LoVo (cell line): ENCODE data around the gene ANKRD29.
A peak's percentile ranks its signal among the peaks of the same experiment; 100 is the strongest.

Experiments
- DNase-seq: peaks from one replicate; pipeline ENCODE4 v3.0.0-alpha.2; 2016; ENCODE audit warnings: low spot score

The ANKRD29 gene, protein sequence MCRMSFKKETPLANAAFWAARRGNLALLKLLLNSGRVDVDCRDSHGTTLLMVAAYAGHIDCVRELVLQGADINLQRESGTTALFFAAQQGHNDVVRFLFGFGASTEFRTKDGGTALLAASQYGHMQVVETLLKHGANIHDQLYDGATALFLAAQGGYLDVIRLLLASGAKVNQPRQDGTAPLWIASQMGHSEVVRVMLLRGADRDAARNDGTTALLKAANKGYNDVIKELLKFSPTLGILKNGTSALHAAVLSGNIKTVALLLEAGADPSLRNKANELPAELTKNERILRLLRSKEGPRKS

GRCh38 chr18:23662309-23663263, at the start of gene ANKRD29:
Gene ANKRD29, minus strand, starts transcription at chr18:23662911. Its CDS starts 181 bp downstream, at chr18:23662730.
- DNase-seq: peak; percentile 64

GRCh38 chr18:23712445-23712844, 49.7 kb upstream of the ANKRD29 start:
- DNase-seq: no peak

GRCh38 chr18:23711426-23711825, 48.7 kb upstream of the ANKRD29 start:
- DNase-seq: no peak

- peak; percentile 62 for DNase-seq
Measured at GRCh38 chr18:23710946-23711345, 48.2 kb upstream of the ANKRD29 start.

DNA sequence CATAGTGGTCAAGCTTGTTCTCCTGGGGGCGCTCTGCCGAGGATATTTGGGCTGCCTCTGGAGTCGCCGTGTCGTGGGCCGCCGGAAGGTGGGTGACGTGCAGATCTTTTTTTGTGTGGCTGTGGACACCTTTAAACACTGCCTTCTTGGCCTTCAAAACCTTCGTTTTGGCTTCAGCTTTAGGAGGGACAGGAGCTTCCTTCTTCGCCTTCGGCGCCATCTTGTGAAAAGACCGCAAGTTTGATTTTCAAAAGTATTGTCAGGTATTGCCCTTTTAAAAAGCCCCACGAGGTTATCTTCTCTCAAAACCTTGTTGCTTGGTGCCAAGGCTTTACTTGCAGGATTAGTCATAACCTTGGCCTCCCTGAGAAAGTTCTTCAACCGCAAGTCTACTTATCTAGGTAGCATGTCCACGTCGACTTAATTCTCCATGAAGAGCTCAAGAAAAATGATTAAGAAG, 47.4 kb upstream of the ANKRD29 start:
- peak; percentile 74 for DNase-seq

- no peak for DNase-seq
Measured at GRCh38 chr18:23706971-23707640, 44.4 kb upstream of the ANKRD29 start.

DNA sequence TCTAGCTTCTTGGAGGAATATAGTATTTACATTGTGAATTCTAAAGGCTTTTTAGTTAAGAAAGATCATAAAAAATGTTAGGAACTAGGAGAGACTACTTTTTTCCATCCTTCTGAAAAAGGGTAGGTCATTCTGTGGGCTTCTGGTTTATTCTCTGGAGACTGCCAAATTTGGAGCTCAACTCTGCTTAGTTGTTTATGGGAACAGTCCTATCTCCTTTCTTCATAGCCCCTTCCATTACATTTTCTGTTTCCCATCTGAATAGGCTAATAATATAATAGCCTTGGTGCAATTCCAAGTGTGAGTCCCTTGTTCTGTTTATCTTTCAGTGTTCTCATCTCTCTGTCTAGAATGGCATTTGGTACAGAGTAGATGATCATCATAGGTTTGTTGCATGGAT, 42.1 kb upstream of the ANKRD29 start:
- no peak for DNase-seq

DNA sequence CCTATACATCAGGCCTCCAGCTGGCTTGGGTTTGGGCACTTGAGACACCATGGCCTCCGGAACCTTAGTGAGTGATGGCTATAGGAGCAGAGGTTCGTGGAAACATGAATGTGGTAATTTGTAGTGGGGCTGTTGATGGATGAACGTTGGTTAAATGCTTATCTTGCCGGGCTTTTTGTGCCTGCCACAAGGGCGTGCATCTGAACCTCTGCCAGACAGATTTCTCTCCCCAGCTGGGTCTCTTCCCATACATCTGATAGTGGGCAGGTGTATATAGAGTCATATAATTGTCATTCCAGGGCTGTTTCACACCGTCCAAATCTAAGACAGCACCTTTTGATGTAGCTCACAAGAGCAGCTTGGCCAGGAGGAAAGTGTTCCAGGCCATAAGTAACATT, 41.3 kb upstream of the ANKRD29 start:
- no peak for DNase-seq

DNA sequence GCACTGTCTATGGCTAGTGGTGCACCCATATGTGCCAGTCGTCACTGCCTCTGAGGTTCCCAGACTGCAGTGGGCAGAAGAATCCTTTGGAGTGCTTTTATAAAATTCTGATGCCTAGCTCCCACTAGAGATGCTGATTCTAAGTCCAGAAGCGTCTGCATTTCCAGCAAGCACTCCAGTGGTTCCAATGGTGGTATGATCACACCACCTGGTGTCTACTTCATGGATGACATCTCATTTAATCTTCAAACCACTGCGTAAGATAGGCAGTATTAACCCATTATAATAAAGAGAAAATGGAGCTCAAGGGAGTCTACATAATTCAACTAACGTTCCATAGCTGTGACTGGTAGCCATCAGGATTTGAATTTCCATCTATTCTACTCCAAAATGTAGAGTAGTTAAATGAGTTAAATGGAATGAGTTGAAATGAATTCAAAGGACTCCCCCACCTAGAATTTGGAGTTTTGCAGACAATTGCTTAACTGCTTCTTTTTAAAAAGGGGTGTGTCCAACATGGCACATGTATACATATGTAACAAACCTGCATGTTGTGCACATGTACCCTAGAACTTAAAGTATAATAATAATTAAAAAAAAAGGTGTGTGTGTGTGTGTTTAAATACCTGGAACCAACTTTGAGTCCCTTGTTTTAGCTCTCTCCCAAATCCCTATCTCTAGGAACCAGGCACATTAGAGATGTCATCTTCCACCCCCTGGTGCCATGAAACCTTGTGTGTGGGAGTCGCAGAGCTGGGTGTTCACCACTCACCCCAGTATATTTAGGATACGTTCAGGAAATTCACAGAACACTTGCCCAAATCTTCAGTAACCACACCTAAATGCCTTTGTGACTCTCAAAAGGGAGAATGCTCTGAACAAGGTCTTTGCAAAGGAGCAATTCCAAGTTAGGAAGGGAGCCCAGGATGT, 40.6 kb upstream of the ANKRD29 start:
- no peak for DNase-seq

DNA sequence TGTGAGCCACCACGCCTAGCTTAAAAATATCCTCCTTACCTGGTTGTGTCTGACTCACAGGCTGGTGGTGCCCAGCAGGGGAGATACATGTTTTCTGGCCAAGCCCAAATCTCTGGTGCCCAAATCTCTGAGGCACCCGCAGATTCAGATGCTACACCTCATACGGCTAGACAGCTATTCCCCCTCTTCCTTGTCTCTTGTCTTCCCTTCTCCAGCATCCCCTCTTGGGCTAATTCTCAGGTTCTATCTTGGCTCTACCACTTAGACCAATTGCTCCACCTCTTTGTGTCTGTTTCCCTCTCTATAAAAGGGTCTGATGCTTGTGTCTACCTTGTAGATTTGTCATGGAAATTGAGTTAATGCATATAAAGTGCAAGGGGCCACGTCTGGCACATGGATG, 39.9 kb upstream of the ANKRD29 start:
- DNase-seq: no peak

- DNase-seq: no peak
Measured at GRCh38 chr18:23701544-23702064, 38.9 kb upstream of the ANKRD29 start.

DNA sequence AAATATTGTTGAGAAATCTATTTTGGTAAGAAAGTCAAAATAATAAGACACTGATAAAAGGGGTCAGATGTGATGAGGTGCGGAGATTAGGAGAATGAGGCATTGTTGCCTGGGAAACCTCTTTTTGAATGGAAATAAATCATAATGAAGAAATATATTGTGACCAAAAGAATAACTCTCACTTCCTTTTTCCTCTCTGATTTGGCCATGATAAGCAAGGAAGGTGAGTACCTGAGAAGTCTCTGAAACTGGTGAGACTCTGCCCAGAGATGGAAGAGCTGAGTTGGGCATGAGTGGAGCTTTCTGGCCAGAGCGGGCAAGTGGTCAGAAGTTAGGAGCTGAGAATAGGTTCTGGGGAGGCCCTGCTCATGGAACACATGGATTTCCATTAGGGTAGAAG, 38.3 kb upstream of the ANKRD29 start:
- DNase-seq: no peak

- no peak for DNase-seq
Measured at GRCh38 chr18:23694637-23695430, 32.1 kb upstream of the ANKRD29 start.

GRCh38 chr18:23693846-23694245, 31.1 kb upstream of the ANKRD29 start:
- no peak for DNase-seq

DNA sequence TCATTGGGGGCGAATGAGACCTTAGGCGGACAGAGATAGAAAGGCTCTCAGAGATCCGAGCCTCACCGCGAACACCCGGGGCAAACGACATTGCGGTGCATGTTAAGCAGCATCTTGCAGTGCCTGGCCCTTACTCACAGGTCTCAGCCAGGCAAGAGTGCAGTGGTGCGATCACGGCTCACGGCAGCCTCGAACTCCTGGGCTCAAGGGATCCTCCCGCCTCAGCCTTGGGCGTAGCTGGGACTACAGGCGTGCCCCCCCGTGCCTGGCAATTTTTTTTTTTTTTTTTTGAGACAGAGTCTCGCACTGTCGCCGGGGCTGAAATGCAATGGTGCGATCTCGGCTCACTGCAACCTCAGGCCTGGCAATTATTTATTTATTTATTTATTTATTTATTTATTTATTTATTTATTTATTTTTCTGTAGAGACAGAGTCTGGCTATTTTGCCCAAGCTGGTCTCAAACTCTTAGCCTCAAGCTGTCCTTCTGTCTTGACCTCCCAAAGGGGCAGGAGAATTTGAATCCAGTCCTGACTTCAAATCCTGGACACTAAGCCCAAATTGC, 27.9 kb upstream of the ANKRD29 start:
- no peak for DNase-seq

DNA sequence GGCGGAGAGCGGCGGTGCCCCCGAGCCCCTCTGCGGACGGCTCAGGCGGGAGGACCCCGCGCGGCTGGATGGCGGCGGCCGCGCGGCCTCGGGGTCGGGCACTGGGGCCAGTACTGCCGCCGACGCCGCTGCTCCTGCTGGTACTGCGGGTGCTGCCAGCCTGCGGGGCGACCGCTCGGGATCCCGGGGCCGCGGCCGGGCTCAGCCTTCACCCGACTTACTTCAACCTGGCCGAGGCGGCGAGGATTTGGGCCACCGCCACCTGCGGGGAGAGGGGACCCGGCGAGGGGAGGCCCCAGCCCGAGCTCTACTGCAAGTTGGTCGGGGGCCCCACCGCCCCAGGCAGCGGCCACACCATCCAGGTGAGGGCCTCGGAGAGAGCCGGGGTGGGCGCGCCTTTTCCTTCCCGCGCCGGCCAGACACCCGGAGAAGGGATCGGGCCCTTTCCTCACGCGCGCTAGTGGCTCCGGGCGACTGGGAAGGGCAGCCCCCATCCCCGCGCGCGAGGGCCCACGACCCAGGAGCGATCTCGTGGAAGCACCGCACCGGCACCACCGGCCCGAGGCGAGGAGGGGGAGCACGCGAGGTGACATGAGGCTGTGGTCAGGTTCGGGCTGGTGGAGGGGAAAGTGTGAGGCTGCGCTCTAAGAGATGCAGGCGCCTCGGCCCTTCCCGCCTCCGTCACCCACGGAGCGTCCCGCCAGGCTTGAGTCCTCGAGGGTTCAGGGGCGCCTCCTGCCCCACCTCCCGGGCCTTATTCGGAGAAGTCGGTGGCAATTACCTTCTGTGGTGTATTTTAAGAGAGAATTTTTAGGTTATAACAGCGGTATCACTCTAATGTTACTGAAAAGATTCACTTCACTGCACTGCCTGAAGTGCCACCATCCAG, 27.1 kb upstream of the ANKRD29 start:
- DNase-seq: no peak

DNA sequence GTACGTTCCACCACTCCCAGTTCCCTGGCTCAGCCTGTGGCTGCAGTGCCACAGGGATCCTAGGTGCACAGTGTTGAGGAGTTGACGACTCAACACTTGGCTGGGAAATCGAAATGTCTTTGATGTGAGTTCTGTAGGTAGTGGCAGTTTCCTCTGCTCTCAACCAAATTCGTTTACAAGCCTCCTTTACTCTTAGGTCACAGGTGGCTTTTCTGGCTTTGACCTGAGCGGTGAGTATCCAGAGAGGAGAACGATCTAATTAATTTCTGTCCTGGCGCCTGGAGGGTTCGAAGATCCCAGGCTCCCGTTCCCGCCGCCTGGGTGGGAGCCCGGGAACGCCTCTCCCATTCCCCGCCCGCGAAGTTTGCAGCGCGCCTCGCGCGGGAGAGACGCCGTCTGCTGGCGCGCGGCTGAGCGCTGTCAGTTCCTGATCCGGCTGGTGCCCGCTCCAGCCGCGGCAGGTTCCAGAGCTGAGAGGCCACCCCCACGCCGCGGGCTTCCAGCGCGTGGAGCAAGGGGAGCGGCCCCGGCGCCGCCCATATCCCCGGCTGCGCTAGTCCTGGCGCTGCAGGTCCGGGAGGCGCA, 26.4 kb upstream of the ANKRD29 start, which contains the start of gene LAMA3:
Gene LAMA3 (plus strand): TSS at position 423 of the 585 bp plus-strand sequence. CDS start 231 bp downstream, outside the sequence.
- DNase-seq: peak; percentile 62

- no peak for DNase-seq
Measured at GRCh38 chr18:23688528-23688927, 25.8 kb upstream of the ANKRD29 start.
